ENCODE measurements around the gene RAB5B.
"Not testable (repeated sequence)": the region's sequence is repeated elsewhere in the genome, so short reads cannot be mapped to it uniquely, and the experiment has no call there.

RAB5B gene

GRCh38 chr12:55982319-55982936, 8.6 kb downstream of the RAB5B start:
- no peak for DNase-seq (ENCODE audit: low read depth)

GRCh38 chr12:55983232-55983842, 9.5 kb downstream of the RAB5B start:
- DNase-seq (ENCODE audit: low read depth) = no peak

- DNase-seq (ENCODE audit: low read depth) = no peak
Measured at GRCh38 chr12:55984861-55985260, 11.0 kb downstream of the RAB5B start.

GRCh38 chr12:55985341-55985740, 11.5 kb downstream of the RAB5B start:
- no peak for DNase-seq (ENCODE audit: low read depth)

- DNase-seq (ENCODE audit: low read depth) = not testable (repeated sequence)
Measured at GRCh38 chr12:55985976-55986375, 12.1 kb downstream of the RAB5B start.

- no peak for DNase-seq (ENCODE audit: low read depth)
Measured at GRCh38 chr12:55991110-55991509, 17.2 kb downstream of the RAB5B start.

GRCh38 chr12:55993230-55993853, 19.5 kb downstream of the RAB5B start:
- DNase-seq (ENCODE audit: low read depth) = no peak

GRCh38 chr12:55995366-55995765, 21.5 kb downstream of the RAB5B start:
- DNase-seq (ENCODE audit: low read depth) = no peak

GRCh38 chr12:55996201-55996714, 22.4 kb downstream of the RAB5B start:
- DNase-seq (ENCODE audit: low read depth) = peak; percentile 47

- DNase-seq (ENCODE audit: low read depth) = no peak
Measured at GRCh38 chr12:55996715-55997534, 23.0 kb downstream of the RAB5B start, which contains the start of gene SUOX. SUOX (plus strand) TSS chr12:55997276; CDS start chr12:56002222, 4,946 bp downstream.

- DNase-seq (ENCODE audit: low read depth) = no peak
Measured at GRCh38 chr12:55997535-55997859, 23.6 kb downstream of the RAB5B start.

- DNase-seq (ENCODE audit: low read depth) = not testable (repeated sequence)
Measured at GRCh38 chr12:55999522-55999921, 25.6 kb downstream of the RAB5B start.

GRCh38 chr12:55999999-56000540, 26.2 kb downstream of the RAB5B start:
- DNase-seq (ENCODE audit: low read depth) = not testable (repeated sequence)

- DNase-seq (ENCODE audit: low read depth) = no peak
Measured at GRCh38 chr12:56001487-56002100, 27.7 kb downstream of the RAB5B start.

GRCh38 chr12:56003376-56003775, 29.5 kb downstream of the RAB5B start:
- DNase-seq (ENCODE audit: low read depth) = not testable (repeated sequence)

GRCh38 chr12:56004211-56004610, 30.3 kb downstream of the RAB5B start:
- no peak for DNase-seq (ENCODE audit: low read depth)

- peak; percentile 63 for DNase-seq (ENCODE audit: low read depth)
Measured at GRCh38 chr12:56007564-56008559, 34.0 kb downstream of the RAB5B start.

GRCh38 chr12:56010111-56010570, 36.3 kb downstream of the RAB5B start:
- no peak for DNase-seq (ENCODE audit: low read depth)

GRCh38 chr12:56011509-56012090, 37.7 kb downstream of the RAB5B start:
- no peak for DNase-seq (ENCODE audit: low read depth)

- no peak for DNase-seq (ENCODE audit: low read depth)
Measured at GRCh38 chr12:56013482-56013881, 39.6 kb downstream of the RAB5B start.

All from T follicular helper cell (primary cell).